ENCODE results near the gene CELF1. TPM values are rescaled to one million over a fixed set of nuclear protein-coding genes. Genes with fewer than 3 reads are reported as not detected.

Gene CELF1
- total and polyA plus RNA-seq, 2 of the 13 experiments (the other 11 are each of a cell fraction or from before 2014, with no cell fraction given), result 69.0 to 80.1 TPM

GRCh38 chr11:47587723-47588326 lies 34.9 kb upstream of the CELF1 start (continued):
- TF ChIP-seq ZNF574 (CRISPR knock-in tag; IDR thresholded peaks at IDR 0.05), result 0 out of 2 replicates have a peak, but pooled peaks have one; percentile 11
- no peak for TF ChIP-seq ZNF773 (CRISPR knock-in tag; IDR thresholded peaks at IDR 0.05; ENCODE audit: borderline replicate concordance)
- TF ChIP-seq MYPOP (CRISPR knock-in tag; IDR thresholded peaks at IDR 0.05), result no peak; the same call in 1 of the 2 replicates
- no peak for TF ChIP-seq EZH2 (conservative IDR thresholded peaks at IDR 0.05; ENCODE audit: low read depth, low read length)
- no peak for TF ChIP-seq E2F5 (CRISPR knock-in tag; conservative IDR thresholded peaks at IDR 0.05)
- no peak; the same call in 1 of the 2 replicates for TF ChIP-seq SNAPC2 (CRISPR knock-in tag; IDR thresholded peaks at IDR 0.05)
- TF ChIP-seq ZNF354B (CRISPR knock-in tag; IDR thresholded peaks at IDR 0.05), result no peak
- no peak for TF ChIP-seq ZNF530 (CRISPR knock-in tag; IDR thresholded peaks at IDR 0.05; ENCODE audit: low read depth)
- no peak for TF ChIP-seq MEF2D (CRISPR knock-in tag; IDR thresholded peaks at IDR 0.05)
- TF ChIP-seq BHLHE40 (IDR thresholded peaks at IDR 0.05; ENCODE audit: low read length), result no peak
- 0 out of 2 replicates have a peak, but pooled peaks have one; percentile 19 for TF ChIP-seq ZNF280B (CRISPR knock-in tag; IDR thresholded peaks at IDR 0.05; ENCODE audit: borderline replicate concordance)
- peak; percentile 73; the same call in 1 of the 2 replicates for TF ChIP-seq MEIS1 (CRISPR knock-in tag; IDR thresholded peaks at IDR 0.05; ENCODE audit: borderline replicate concordance)
- no peak for TF ChIP-seq MATR3 (CRISPR knock-in tag; IDR thresholded peaks at IDR 0.05)
- no peak for TF ChIP-seq SP4 (CRISPR knock-in tag; IDR thresholded peaks at IDR 0.05)
